ENCODE measurements around the gene NDUFS2.

DNA sequence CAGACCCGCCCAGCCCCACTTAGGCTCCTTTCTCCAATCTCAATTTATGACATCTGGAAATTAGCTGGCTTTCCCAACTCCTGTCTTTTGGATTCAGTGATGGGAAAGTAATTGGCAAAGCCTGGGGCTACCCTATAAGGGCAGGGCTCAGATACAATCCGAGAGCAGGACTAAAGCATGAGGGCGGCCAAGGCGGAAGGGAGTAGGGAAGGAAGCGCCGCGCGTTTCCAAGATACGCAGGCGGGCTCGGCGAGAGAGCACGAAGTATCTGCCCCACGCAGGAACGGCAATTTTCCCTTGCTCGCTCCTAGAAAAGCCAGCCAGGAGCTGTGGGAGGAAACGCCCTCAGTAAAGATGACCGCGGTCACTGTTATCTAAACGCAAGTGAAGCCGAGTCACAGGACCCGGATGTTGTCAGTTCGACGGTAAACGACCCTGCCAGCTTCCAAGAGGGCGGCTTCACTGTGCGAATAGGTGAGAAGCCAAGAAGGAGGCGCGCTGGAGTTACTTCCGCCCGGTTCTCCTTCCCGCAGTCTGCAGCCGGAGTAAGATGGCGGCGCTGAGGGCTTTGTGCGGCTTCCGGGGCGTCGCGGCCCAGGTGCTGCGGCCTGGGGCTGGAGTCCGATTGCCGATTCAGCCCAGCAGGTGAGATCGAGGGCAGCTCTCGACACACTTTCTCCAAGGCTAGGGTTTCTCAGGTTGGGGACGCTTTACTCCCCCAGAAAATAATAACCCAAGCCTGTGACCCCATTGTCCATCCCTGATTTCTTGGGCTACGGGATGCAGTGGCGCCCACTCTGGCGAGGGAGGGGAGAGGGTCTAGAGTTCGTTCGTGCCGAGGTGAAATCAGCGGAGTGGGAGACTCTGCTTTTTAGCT, at the start of gene NDUFS2:
- TF ChIP-seq, protein P1, sequence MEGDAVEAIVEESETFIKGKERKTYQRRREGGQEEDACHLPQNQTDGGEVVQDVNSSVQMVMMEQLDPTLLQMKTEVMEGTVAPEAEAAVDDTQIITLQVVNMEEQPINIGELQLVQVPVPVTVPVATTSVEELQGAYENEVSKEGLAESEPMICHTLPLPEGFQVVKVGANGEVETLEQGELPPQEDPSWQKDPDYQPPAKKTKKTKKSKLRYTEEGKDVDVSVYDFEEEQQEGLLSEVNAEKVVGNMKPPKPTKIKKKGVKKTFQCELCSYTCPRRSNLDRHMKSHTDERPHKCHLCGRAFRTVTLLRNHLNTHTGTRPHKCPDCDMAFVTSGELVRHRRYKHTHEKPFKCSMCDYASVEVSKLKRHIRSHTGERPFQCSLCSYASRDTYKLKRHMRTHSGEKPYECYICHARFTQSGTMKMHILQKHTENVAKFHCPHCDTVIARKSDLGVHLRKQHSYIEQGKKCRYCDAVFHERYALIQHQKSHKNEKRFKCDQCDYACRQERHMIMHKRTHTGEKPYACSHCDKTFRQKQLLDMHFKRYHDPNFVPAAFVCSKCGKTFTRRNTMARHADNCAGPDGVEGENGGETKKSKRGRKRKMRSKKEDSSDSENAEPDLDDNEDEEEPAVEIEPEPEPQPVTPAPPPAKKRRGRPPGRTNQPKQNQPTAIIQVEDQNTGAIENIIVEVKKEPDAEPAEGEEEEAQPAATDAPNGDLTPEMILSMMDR (IDR thresholded peaks at IDR 0.05), result no peak
- no peak for TF ChIP-seq EZH2 (IDR thresholded peaks at IDR 0.05; ENCODE audit: borderline replicate concordance, insufficient read depth, low read depth, low read length, poor library complexity, severe bottlenecking)

All from B cell (primary cell).